GM23338 (cell line): ENCODE data around the gene EBF4. TPM values are rescaled to one million over a fixed set of nuclear protein-coding genes. Genes with fewer than 3 reads are reported as not detected.

Experiments
- ATAC-seq: fragments of 200-7000 bp; cut with Tn5 transposase; 3 replicates; pipeline ENCODE4 v1.9.1; 2020
- DNase-seq: peaks from one replicate; pipeline ENCODE4 v3.0.0-alpha.2; 2015; ENCODE audit warnings: low spot score
- H2AFZ ChIP-seq: fragments of 200-600 bp; sonication (generic); 2 replicates; pipeline ENCODE4 v1.8.0; 2016; ENCODE audit warnings: antibody characterized with exemption, mild to moderate bottlenecking, moderate library complexity
- H3F3A ChIP-seq: fragments of 200-600 bp; sonication (generic); replicated peaks from 2 replicates; pipeline ENCODE4 v1.8.0; 2017; ENCODE audit warnings: antibody characterized with exemption, mixed run types, low read depth
- H3K27ac ChIP-seq: fragments of 200-600 bp; sonication (generic); 2 replicates; pipeline ENCODE4 v1.6.1; 2016; ENCODE audit warnings: low read depth
- H3K27me3 ChIP-seq: fragments of 200-600 bp; sonication (generic); 2 replicates; pipeline ENCODE4 v1.8.0; 2016; ENCODE audit warnings: mild to moderate bottlenecking, mixed run types, moderate library complexity; ENCODE audit not compliant: insufficient read depth
- H3K36me3 ChIP-seq: fragments of 200-600 bp; sonication (generic); 2 replicates; pipeline ENCODE4 v1.8.0; 2016; ENCODE audit warnings: mild to moderate bottlenecking; ENCODE audit not compliant: insufficient read depth
- H3K4me1 ChIP-seq: fragments of 200-600 bp; sonication (generic); 2 replicates; pipeline ENCODE4 v1.8.0; 2016; ENCODE audit warnings: mild to moderate bottlenecking, moderate library complexity; ENCODE audit not compliant: insufficient read depth
- H3K4me2 ChIP-seq: fragments of 200-600 bp; sonication (generic); 2 replicates; pipeline ENCODE4 v1.7.1; 2017; ENCODE audit warnings: mixed run types
- H3K4me3 ChIP-seq: fragments of 200-600 bp; sonication (generic); 2 replicates; pipeline ENCODE4 v1.6.1; 2016; ENCODE audit warnings: mixed run types
- H3K79me2 ChIP-seq: fragments of 200-600 bp; sonication (generic); replicated peaks from 2 replicates; pipeline ENCODE4 v1.8.0; 2017; ENCODE audit warnings: mild to moderate bottlenecking; ENCODE audit not compliant: insufficient read depth
- H3K9me2 ChIP-seq: fragments of 200-600 bp; sonication (generic); 2 replicates; pipeline ENCODE4 v1.8.0; 2017; ENCODE audit not compliant: insufficient read depth
- H4K20me1 ChIP-seq: fragments of 200-600 bp; sonication (generic); replicated peaks from 2 replicates; pipeline ENCODE4 v1.8.0; 2017; ENCODE audit warnings: mild to moderate bottlenecking; ENCODE audit not compliant: insufficient read depth
- H3K27ac Mint-ChIP-seq: 2 replicates; pipeline ENCODE4 v1.8.0; 2020; ENCODE audit warnings: inconsistent platforms, mild to moderate bottlenecking, moderate library complexity, mixed read lengths
- H3K27me3 Mint-ChIP-seq: 3 replicates; pipeline ENCODE4 v1.8.0; 2022; ENCODE audit warnings: low read depth, mild to moderate bottlenecking, moderate library complexity, mixed read lengths, inconsistent platforms; ENCODE audit not compliant: insufficient read depth, poor library complexity
- H3K36me3 Mint-ChIP-seq: 3 replicates; pipeline ENCODE4 v1.8.0; 2021; ENCODE audit warnings: low read depth, mild to moderate bottlenecking, inconsistent platforms, moderate library complexity, mixed read lengths
- H3K4me1 Mint-ChIP-seq: 3 replicates; pipeline ENCODE4 v1.8.0; 2020; ENCODE audit warnings: mild to moderate bottlenecking, inconsistent platforms, mixed read lengths
- H3K4me3 Mint-ChIP-seq: 3 replicates; pipeline ENCODE4 v1.8.0; 2021; ENCODE audit warnings: moderate library complexity, mild to moderate bottlenecking, inconsistent platforms, mixed read lengths
- H3K9me3 Mint-ChIP-seq: 3 replicates; pipeline ENCODE4 v1.8.0; 2020; ENCODE audit warnings: moderate library complexity, mild to moderate bottlenecking, inconsistent platforms, mixed read lengths
- CREB1 ChIP-seq: fragments of 250-450 bp; sonication (Bioruptor Pico); IDR thresholded peaks from 2 replicates; pipeline ENCODE4 v1.5.0; 2020; ENCODE audit warnings: low read depth, mild to moderate bottlenecking, moderate library complexity
- CTCF ChIP-seq, 2 experiments: fragments of 200-600 bp in 1 of 2; sonication (generic) in 1 of 2; conservative IDR thresholded peaks; 2 replicates each; pipeline versions ENCODE4 v1.5.1 to v1.6.1; 2016 to 2017; ENCODE audit warnings: antibody characterized with exemption in 2 of 2, low read depth in 2 of 2, mild to moderate bottlenecking in 2 of 2, moderate library complexity in 1 of 2
- EZH2 ChIP-seq: fragments of 200-600 bp; sonication (generic); IDR thresholded peaks from one replicate; pipeline ENCODE4 v1.8.0; 2017; ENCODE audit warnings: antibody characterized with exemption, mild to moderate bottlenecking, low read depth; ENCODE audit not compliant: unreplicated experiment
- EZH2phosphoT487 ChIP-seq: fragments of 200-600 bp; sonication (generic); IDR thresholded peaks from one replicate; pipeline ENCODE4 v1.8.1; 2018; ENCODE audit warnings: antibody characterized with exemption; ENCODE audit not compliant: unreplicated experiment
- JUNB ChIP-seq: IDR thresholded peaks from one replicate; pipeline ENCODE4 v1.6.1; 2016; ENCODE audit warnings: antibody characterized with exemption; ENCODE audit not compliant: unreplicated experiment
- NANOG ChIP-seq: IDR thresholded peaks from 2 replicates; pipeline ENCODE4 v1.6.1; 2016; ENCODE audit warnings: antibody characterized with exemption, borderline replicate concordance
- POLR2AphosphoS5 ChIP-seq: IDR thresholded peaks from 2 replicates; pipeline ENCODE4 v1.6.1; 2016; ENCODE audit warnings: antibody characterized with exemption, low read depth
- REST ChIP-seq: IDR thresholded peaks from one replicate; pipeline ENCODE4 v1.6.1; 2018; ENCODE audit warnings: antibody characterized with exemption; ENCODE audit not compliant: unreplicated experiment
- STAT1 ChIP-seq: IDR thresholded peaks from one replicate; pipeline ENCODE4 v1.6.1; 2016; ENCODE audit warnings: antibody characterized with exemption; ENCODE audit not compliant: unreplicated experiment
- ZNF114 ChIP-seq: fragments of 250-450 bp; sonication (Bioruptor Pico); IDR thresholded peaks from 2 replicates; pipeline ENCODE4 v1.5.0; 2020; ENCODE audit warnings: mild to moderate bottlenecking, moderate library complexity
- ZNF331 ChIP-seq: fragments of 250-450 bp; sonication (Bioruptor Pico); IDR thresholded peaks from 2 replicates; pipeline ENCODE4 v1.5.0; 2020; ENCODE audit warnings: low read depth, mild to moderate bottlenecking, moderate library complexity
- ZNF462 ChIP-seq: fragments of 250-450 bp; sonication (Bioruptor Pico); IDR thresholded peaks from 2 replicates; pipeline ENCODE4 v1.5.0; 2020; ENCODE audit warnings: mild to moderate bottlenecking, moderate library complexity
- polyA plus RNA-seq: library from polyadenylated mRNA; unstranded; fragments of >200 nt; fragmentation: Nextera tagmentation; extraction: Ambion mirVana; gene quantifications from 2 replicates; pipeline ENCODE4 v1.2.1, GENCODE V29; 2016
- total RNA-seq: library from RNA; depleted of rRNA; stranded (reverse); fragments of >200 nt; shearing (Covaris generic); gene quantifications from 2 replicates; pipeline ENCODE4 v1.2.3, GENCODE V29; 2014
- TF ChIP-seq, protein P1 (sequence below): IDR thresholded peaks from 2 replicates; pipeline ENCODE4 v1.6.1; 2016; ENCODE audit warnings: antibody characterized with exemption

Gene EBF4
- total and polyA plus RNA-seq, 2 experiments from 2014 or later: 0.66 to 1.6 TPM

DNA sequence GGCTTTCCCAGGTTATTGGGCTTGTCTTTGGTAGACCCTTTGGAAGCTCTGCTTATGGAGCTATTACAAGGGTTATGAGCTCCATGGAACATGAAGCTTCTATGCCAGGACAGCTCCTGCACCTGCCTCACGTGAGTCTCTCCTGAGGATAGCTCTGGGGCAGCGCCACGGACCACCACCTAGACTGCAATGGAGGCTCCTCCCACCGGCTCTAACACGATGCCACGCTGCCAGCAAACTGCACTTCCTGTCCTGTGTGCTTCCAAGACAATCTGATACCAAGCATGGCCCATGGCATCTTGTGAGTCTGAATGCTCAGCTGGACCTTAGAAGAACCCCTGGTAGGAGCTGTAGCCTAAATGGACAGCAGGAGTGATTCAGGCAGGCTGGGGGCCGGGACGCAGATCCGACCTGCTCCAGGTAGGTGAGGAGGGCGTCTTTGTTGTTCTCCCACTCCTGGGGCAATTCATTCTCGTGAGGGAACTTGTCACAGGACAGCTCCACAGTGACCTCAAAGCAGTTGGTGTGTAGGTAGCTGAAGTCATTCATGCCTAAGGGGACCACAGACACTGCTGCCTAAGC lies 102.4 kb downstream of the EBF4 start:
- DNase-seq: no peak
- peaks cover 12% of the 10 kb centered on the region for H3K27me3 ChIP-seq
- H3K4me3 ChIP-seq: no peak overlapping the region
- peaks cover 10% of the 10 kb centered on the region; the same call in 1 of the 2 replicates for H3K4me1 ChIP-seq
- Mint-ChIP-seq H3K27ac (no peak overlapping the region), H3K36me3 (peaks cover 33% of the 10 kb centered on the region), H3K4me1 (peaks cover 13% of the 10 kb centered on the region), H3K9me3 (no peaks in the 10 kb centered on the region), H3K27me3 (peaks cover 8% of the 10 kb centered on the region), H3K4me3 (no peak overlapping the region)
- H3K9me2 ChIP-seq: no peaks in the 10 kb centered on the region
- no peaks in the 10 kb centered on the region for H3F3A ChIP-seq
- no peak for TF ChIP-seq JUNB
- TF ChIP-seq CTCF (conservative IDR thresholded peaks at IDR 0.05; ENCODE audit: low read depth in 2 of 2): no peak
- no peak for TF ChIP-seq EZH2phosphoT487
- TF ChIP-seq NANOG: no peak
- TF ChIP-seq ZNF114 (CRISPR knock-in tag): no peak
- TF ChIP-seq POLR2AphosphoS5: no peak
- TF ChIP-seq ZNF462 (CRISPR knock-in tag): no peak
- no peak for TF ChIP-seq EZH2
- TF ChIP-seq CREB1: no peak
- TF ChIP-seq STAT1: no peak
- TF ChIP-seq, protein P1, sequence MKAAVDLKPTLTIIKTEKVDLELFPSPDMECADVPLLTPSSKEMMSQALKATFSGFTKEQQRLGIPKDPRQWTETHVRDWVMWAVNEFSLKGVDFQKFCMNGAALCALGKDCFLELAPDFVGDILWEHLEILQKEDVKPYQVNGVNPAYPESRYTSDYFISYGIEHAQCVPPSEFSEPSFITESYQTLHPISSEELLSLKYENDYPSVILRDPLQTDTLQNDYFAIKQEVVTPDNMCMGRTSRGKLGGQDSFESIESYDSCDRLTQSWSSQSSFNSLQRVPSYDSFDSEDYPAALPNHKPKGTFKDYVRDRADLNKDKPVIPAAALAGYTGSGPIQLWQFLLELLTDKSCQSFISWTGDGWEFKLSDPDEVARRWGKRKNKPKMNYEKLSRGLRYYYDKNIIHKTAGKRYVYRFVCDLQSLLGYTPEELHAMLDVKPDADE: no peak
- TF ChIP-seq ZNF331 (CRISPR knock-in tag): no peak
- TF ChIP-seq REST: no peak
- H4K20me1 ChIP-seq: peaks cover 8% of the 10 kb centered on the region; the same call in 1 of the 2 replicates
- no peak overlapping the region for H2AFZ ChIP-seq
- no peaks in the 10 kb centered on the region for H3K36me3 ChIP-seq
- no peak overlapping the region for H3K4me2 ChIP-seq
- ATAC-seq: no peak
- H3K79me2 ChIP-seq: no peaks in the 10 kb centered on the region
- H3K27ac ChIP-seq: no peak overlapping the region
